ENCODE results near the gene TNFSF9.

The TNFSF9 gene

GRCh38 chr19:6530386-6531162, at the start of gene TNFSF9:
TSS of gene TNFSF9 (plus strand) at chr19:6531026. CDS start at chr19:6531037, 11 bp downstream.
- DNase-seq, result peak; percentile 87
- Mint-ChIP-seq H3K9me3 (no peaks in the 10 kb centered on the region), H3K4me1 (peaks cover 35% of the 10 kb centered on the region), H3K27me3 (peaks cover 78% of the 10 kb centered on the region), H3K4me3 (peak within 1 kb of the TSS; percentile 69), H3K36me3 (no peaks in the 10 kb centered on the region), H3K27ac (no peak within 1 kb of the TSS)
- CTCF ChIA-PET, result no interaction called here

DNA sequence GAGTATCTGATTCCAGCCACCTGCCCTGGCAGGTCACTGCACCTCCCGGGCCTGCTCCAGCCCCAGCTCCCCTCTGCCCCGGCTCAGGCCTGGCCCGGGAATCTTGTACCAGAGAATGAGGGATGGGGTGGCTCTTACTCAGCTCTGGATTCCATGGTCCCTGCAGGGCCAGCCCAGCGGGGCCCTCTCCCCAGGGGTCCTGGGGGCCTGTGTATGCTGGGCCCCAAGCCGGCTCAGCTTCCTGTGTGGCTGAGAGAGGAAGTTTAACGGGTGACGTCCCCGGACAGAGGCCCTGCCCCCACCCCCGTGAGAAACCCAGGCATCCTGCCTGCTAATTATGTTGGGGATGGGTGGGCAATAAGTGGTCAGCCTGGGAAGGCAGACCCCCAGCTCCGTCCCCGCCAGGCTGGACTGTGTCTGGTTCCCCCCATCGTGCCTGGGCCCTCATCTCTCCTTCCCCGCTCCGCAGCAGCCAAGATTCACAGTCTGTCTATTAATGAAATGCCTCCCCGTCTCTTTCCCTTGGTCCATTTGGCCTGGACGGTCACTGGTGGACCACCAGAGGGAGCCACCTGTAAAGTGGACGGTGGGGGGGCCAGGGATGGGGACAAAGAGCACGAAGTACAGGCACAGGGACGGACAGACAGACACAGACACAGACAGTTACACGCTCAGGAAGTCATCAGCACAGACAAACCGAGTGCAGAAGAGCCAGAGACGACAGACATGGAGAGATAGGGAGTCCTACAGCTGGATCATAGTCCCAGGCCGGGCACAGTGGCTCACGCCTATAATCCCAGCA, 49.1 kb upstream of the TNFSF9 start, which contains the start of gene DENND1C:
Gene DENND1C (minus strand): TSS at position 247 of the 802 bp plus-strand sequence. CDS start 92 bp downstream, at position 155.
- peaks cover 6% of the 10 kb centered on the region for H3K36me3 Mint-ChIP-seq
- peaks cover 36% of the 10 kb centered on the region for H3K4me1 Mint-ChIP-seq

GRCh38 chr19:6482343-6482686, 48.5 kb upstream of the TNFSF9 start:
- H3K27me3 Mint-ChIP-seq, result no peaks in the 10 kb centered on the region
- CTCF ChIA-PET, result interaction anchor here (1.8 kb wide), 1 partner anchor 9 kb away, joined by 14 read pairs; no protein-coding TSS in a partner anchor
- peaks cover 36% of the 10 kb centered on the region for H3K4me1 Mint-ChIP-seq

More for the DNA sequence above, 49.1 kb upstream of the TNFSF9 start, which contains the start of gene DENND1C:
- DNase-seq, result peak; percentile 83
- Mint-ChIP-seq H3K4me3 (peak within 1 kb of the TSS; percentile 93), H3K27ac (peak within 1 kb of the TSS; percentile 92), H3K9me3 (no peaks in the 10 kb centered on the region), H3K27me3 (no peaks in the 10 kb centered on the region)
- CTCF ChIA-PET, result interaction anchor here (0.7 to 1.8 kb wide), 4 partner anchors 10 to 678 kb away, joined by 3 to 14 read pairs (median 4); no protein-coding TSS in a partner anchor

DNA sequence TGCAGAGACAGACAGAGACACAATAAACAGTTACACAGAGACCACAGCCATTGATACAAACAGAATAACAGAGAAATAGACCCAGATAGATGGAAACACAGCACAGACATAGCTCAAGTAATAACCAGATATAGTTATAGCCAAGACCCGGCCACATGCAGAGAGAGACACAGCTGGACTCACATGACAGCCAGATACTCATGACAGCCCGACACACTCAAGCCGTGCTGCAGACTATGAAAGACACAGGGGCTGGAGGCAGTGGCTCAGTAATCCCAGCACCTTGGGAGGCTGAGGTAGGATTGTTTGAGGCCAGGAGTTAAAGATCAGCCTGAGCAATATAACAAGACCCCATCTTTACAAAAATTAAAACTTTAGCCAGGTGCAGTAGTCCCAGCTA, 47.6 kb upstream of the TNFSF9 start:
- H3K27me3 Mint-ChIP-seq, result no peaks in the 10 kb centered on the region
- no peak for DNase-seq
- H3K4me1 Mint-ChIP-seq, result peaks cover 36% of the 10 kb centered on the region
- H3K36me3 Mint-ChIP-seq, result peaks cover 4% of the 10 kb centered on the region
- H3K4me3 Mint-ChIP-seq, result no peak overlapping the region
- CTCF ChIA-PET, result no interaction called here
- no peak overlapping the region for H3K27ac Mint-ChIP-seq
- no peaks in the 10 kb centered on the region for H3K9me3 Mint-ChIP-seq

More at GRCh38 chr19:6482343-6482686, 48.5 kb upstream of the TNFSF9 start:
- peaks cover 4% of the 10 kb centered on the region for H3K36me3 Mint-ChIP-seq
- H3K4me3 Mint-ChIP-seq, result peak overlapping the region; percentile 93
- H3K27ac Mint-ChIP-seq, result peak overlapping the region; percentile 92
- DNase-seq, result no peak
- H3K9me3 Mint-ChIP-seq, result no peaks in the 10 kb centered on the region

DNA sequence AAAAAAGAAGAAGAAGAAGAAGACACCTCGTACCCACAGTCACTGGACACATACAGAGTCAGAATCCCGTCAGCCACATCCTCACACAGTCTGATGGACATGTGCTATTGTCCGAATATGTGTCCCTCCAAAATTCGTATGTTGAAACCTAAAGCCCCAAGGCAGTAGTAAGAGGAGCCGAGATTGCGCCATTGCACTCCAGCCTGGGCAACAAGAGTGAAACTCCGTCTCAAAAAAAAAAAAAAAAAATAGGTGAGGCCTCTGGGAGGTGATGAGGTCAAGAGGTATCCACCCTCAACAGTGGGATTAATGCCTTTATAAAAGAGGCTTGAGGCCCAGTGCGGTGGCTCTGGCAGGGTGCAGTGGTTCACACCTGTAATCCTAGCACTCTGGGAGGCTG, 46.6 kb upstream of the TNFSF9 start:
- H3K27me3 Mint-ChIP-seq, result peaks cover 1% of the 10 kb centered on the region
- peaks cover 1% of the 10 kb centered on the region for H3K36me3 Mint-ChIP-seq
- H3K4me1 Mint-ChIP-seq, result peaks cover 34% of the 10 kb centered on the region
- CTCF ChIA-PET, result no interaction called here
- H3K4me3 Mint-ChIP-seq, result no peak overlapping the region
- H3K9me3 Mint-ChIP-seq, result no peaks in the 10 kb centered on the region
- H3K27ac Mint-ChIP-seq, result no peak overlapping the region
- DNase-seq, result no peak

- peaks cover 32% of the 10 kb centered on the region for H3K4me1 Mint-ChIP-seq
Observed at GRCh38 chr19:6484831-6485230, 46.0 kb upstream of the TNFSF9 start.

GRCh38 chr19:6489278-6490061, 41.4 kb upstream of the TNFSF9 start:
- Mint-ChIP-seq H3K9me3 (peaks cover 10% of the 10 kb centered on the region), H3K36me3 (no peaks in the 10 kb centered on the region), H3K4me3 (peak overlapping the region; percentile 20), H3K27me3 (peaks cover 9% of the 10 kb centered on the region), H3K4me1 (peaks cover 10% of the 10 kb centered on the region), H3K27ac (peak overlapping the region; percentile 73)
- DNase-seq, result no peak
- CTCF ChIA-PET, result interaction anchor here (4.5 kb wide), 1 partner anchor 8 kb away, joined by 14 read pairs; the partner anchor contains the start of gene DENND1C

More at GRCh38 chr19:6484831-6485230, 46.0 kb upstream of the TNFSF9 start:
- Mint-ChIP-seq H3K9me3 (no peaks in the 10 kb centered on the region), H3K27me3 (peaks cover 4% of the 10 kb centered on the region), H3K4me3 (no peak overlapping the region), H3K36me3 (peaks cover 1% of the 10 kb centered on the region), H3K27ac (no peak overlapping the region)
- no peak for DNase-seq
- CTCF ChIA-PET, result no interaction called here

DNA sequence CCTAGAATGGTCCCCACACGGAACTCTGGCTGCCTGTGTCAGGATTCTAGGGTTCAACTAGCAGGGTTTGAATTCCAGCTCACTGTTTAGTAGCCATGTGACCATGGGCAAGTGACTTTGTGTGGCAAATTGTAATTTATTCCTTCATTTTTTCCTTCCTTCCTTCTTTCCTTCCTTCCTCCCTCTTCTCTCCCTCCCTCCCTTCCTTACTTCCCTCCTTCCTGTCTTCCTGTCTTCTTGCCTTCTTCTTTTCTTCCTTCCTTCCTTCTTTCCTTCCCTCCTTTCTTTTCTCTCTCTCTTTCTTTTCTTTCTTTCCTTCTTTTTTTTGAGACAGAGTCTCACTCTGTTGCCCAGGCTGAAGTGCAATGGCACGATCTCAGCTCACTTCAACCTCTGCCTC, 40.7 kb upstream of the TNFSF9 start:
- Mint-ChIP-seq H3K36me3 (no peaks in the 10 kb centered on the region), H3K4me1 (peaks cover 10% of the 10 kb centered on the region), H3K27ac (no peak overlapping the region), H3K9me3 (peaks cover 10% of the 10 kb centered on the region), H3K4me3 (no peak overlapping the region), H3K27me3 (peaks cover 9% of the 10 kb centered on the region)
- DNase-seq, result no peak
- CTCF ChIA-PET, result interaction anchor here (4.5 kb wide), 1 partner anchor 8 kb away, joined by 14 read pairs; the partner anchor contains the start of gene DENND1C

GRCh38 chr19:6491802-6492592, 38.8 kb upstream of the TNFSF9 start:
- no peak overlapping the region for H3K4me3 Mint-ChIP-seq
- peaks cover 9% of the 10 kb centered on the region for H3K27me3 Mint-ChIP-seq
- DNase-seq, result no peak
- peaks cover 10% of the 10 kb centered on the region for H3K4me1 Mint-ChIP-seq
- H3K27ac Mint-ChIP-seq, result no peak overlapping the region
- CTCF ChIA-PET, result interaction anchor here (0.8 to 4.5 kb wide), 3 partner anchors 10 to 190 kb away, joined by 4 to 14 read pairs (median 5); partner anchors contain the start of gene DENND1C
- H3K9me3 Mint-ChIP-seq, result peaks cover 10% of the 10 kb centered on the region
- no peaks in the 10 kb centered on the region for H3K36me3 Mint-ChIP-seq

DNA sequence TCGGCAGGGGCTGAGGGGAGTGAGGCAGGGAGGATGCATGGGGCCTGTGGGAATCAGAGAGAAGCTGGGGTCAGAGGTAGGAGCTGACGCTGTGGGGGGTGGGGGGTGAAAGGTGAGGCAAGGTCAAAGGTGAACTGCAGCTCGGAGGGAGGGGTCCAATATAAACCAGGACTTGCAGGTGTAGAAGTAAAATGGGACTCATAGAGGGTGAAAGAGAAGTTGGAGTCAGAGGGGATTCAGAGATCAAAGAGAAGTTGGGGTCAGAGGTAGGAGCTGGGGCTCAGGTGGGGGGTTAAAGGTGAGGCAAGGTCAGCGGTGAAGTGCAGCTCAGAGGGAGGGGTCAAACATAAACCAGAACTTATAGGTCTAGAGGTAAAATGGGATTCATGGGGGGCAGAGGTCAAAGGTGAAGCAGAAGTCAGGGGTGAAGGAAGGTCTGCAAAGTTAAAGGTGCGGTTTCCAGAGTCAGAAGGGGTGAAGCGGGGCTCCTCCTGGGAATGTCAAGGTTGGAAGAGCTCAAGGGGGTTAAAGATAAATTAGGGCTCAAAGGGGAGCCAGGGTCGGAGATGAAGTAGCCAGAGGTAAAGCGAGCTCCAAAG, 36.3 kb upstream of the TNFSF9 start:
- CTCF ChIA-PET, result no interaction called here
- H3K4me1 Mint-ChIP-seq, result peaks cover 15% of the 10 kb centered on the region
- H3K27ac Mint-ChIP-seq, result no peak overlapping the region
- DNase-seq, result no peak
- H3K27me3 Mint-ChIP-seq, result peaks cover 15% of the 10 kb centered on the region
- H3K36me3 Mint-ChIP-seq, result no peaks in the 10 kb centered on the region
- no peak overlapping the region for H3K4me3 Mint-ChIP-seq
- H3K9me3 Mint-ChIP-seq, result peaks cover 10% of the 10 kb centered on the region

DNA sequence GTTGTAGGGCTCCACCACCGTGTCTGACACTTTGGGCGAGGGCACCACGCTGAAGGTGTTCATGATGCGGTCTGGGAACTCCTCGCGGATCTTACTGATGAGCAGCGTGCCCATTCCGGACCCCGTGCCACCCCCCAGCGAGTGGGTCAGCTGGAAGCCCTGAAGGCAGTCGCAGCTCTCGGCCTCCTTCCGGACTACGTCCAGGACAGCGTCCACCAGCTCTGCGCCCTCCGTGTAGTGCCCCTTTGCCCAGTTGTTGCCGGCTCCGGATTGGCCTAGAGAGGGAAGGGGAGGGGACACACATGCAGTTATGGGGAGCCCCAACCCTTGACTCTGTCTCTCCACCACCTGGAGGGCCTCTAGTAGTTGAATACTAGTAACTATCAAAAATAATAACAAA, 34.9 kb upstream of the TNFSF9 start:
- Mint-ChIP-seq H3K4me1 (peaks cover 8% of the 10 kb centered on the region), H3K27ac (no peak overlapping the region), H3K27me3 (peaks cover 25% of the 10 kb centered on the region), H3K9me3 (peaks cover 10% of the 10 kb centered on the region), H3K36me3 (no peaks in the 10 kb centered on the region), H3K4me3 (no peak overlapping the region)
- CTCF ChIA-PET, result no interaction called here
- DNase-seq, result no peak

GRCh38 chr19:6498294-6499036, 32.4 kb upstream of the TNFSF9 start:
- Mint-ChIP-seq H3K27ac (no peak overlapping the region), H3K36me3 (no peaks in the 10 kb centered on the region)
- CTCF ChIA-PET, result interaction anchor here (1.0 to 1.3 kb wide), 2 partner anchors 9 to 18 kb away, joined by 3 to 4 read pairs; no protein-coding TSS in a partner anchor

More at GRCh38 chr19:6498294-6499036, 32.4 kb upstream of the TNFSF9 start:
- H3K4me1 Mint-ChIP-seq, result peaks cover 16% of the 10 kb centered on the region
- peaks cover 50% of the 10 kb centered on the region for H3K27me3 Mint-ChIP-seq
- H3K4me3 Mint-ChIP-seq, result no peak overlapping the region
- no peaks in the 10 kb centered on the region for H3K9me3 Mint-ChIP-seq
- DNase-seq, result no peak
